Measurements from ENCODE around the gene SHLD2.
A peak's percentile ranks its signal among the peaks of the same experiment; 100 is the strongest.
"Not testable (repeated sequence)": the region's sequence is repeated elsewhere in the genome, so short reads cannot be mapped to it uniquely, and the experiment has no call there.

SHLD2 gene

GRCh38 chr10:87085537-87085936 lies 9.5 kb upstream of the SHLD2 start:
- H3K36me3 ChIP-seq (ENCODE audit: control insufficient read depth, insufficient read depth, low read length): peaks cover 21% of the 10 kb centered on the region
- peaks cover 2% of the 10 kb centered on the region for H3K4me1 ChIP-seq (ENCODE audit: control insufficient read depth, insufficient read depth, low read length, poor library complexity, severe bottlenecking)
- H3K4me3 ChIP-seq (ENCODE audit: extremely low read depth, insufficient read depth, low read length, poor library complexity, severe bottlenecking): no peak overlapping the region
- no CpG with 5 or more reads among the region's 1 CpG for WGBS, 2 experiments (ENCODE audit: insufficient coverage in 2 of 2)
- H3K9me3 ChIP-seq (ENCODE audit: control insufficient read depth, low read length): no peaks in the 10 kb centered on the region
- H3K27ac ChIP-seq (ENCODE audit: low read depth, low read length, severe bottlenecking): no peak overlapping the region

DNA sequence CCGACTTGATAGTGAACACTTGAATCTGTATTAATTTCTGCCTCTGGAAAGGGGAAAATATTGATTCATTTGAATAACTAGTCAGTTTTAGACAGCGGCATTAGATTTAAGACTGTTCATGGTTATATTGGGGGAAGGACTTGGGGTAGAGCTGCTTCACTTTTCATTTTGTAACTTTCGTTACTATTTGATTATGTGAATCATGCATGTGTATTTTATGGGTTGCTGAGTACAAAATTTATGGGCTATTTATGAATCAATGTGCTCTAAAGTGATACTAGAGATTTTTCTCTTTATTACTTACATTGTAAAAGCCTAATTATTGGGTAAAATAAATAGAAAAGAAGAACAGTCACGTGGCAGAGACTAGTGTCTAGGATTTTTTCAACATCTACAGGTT lies 5.3 kb upstream of the SHLD2 start:
- Histone ChIP-seq H3K27ac (ENCODE audit: low read depth, low read length, severe bottlenecking) (no peak overlapping the region), H3K4me3 (ENCODE audit: extremely low read depth, insufficient read depth, low read length, poor library complexity, severe bottlenecking) (no peak overlapping the region), H3K4me1 (ENCODE audit: control insufficient read depth, insufficient read depth, low read length, poor library complexity, severe bottlenecking) (peaks cover 6% of the 10 kb centered on the region), H3K9me3 (ENCODE audit: control insufficient read depth, low read length) (no peaks in the 10 kb centered on the region), H3K36me3 (ENCODE audit: control insufficient read depth, insufficient read depth, low read length) (peaks cover 17% of the 10 kb centered on the region)
- WGBS, 2 experiments (ENCODE audit: insufficient coverage in 2 of 2): 100% methylated on average over 1 to 2 of the region's 4 CpGs

DNA sequence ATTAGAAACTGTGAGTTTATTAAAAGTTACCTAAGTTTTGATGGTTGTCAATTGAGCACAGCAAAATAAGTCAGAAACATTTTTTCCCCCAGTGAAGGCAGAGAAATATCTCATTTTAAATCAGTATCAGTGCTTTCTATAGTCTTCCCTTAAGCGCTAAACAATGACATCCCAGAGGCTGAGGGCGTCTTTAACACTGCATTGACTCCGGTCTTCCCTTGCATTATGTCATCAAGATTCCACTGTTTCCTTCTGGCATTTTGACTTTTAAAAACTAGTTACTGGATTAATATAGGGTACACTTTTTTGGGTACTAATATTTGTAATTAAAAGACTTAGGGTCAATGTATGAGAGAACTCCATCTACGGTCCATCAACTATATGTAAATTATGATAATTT lies 4.2 kb upstream of the SHLD2 start:
- WGBS, 2 experiments (ENCODE audit: insufficient coverage in 2 of 2): 65 to 67% methylated on average over 1 to 3 of the region's 4 CpGs
- Histone ChIP-seq H3K9me3 (ENCODE audit: control insufficient read depth, low read length) (no peaks in the 10 kb centered on the region), H3K27ac (ENCODE audit: low read depth, low read length, severe bottlenecking) (no peak overlapping the region), H3K36me3 (ENCODE audit: control insufficient read depth, insufficient read depth, low read length) (peaks cover 17% of the 10 kb centered on the region), H3K4me3 (ENCODE audit: extremely low read depth, insufficient read depth, low read length, poor library complexity, severe bottlenecking) (no peak overlapping the region), H3K4me1 (ENCODE audit: control insufficient read depth, insufficient read depth, low read length, poor library complexity, severe bottlenecking) (peaks cover 6% of the 10 kb centered on the region)

- 13 to 44% methylated on average over 3 to 4 of the region's 7 CpGs for WGBS, 2 experiments (ENCODE audit: insufficient coverage in 2 of 2)
- H3K36me3 ChIP-seq (ENCODE audit: control insufficient read depth, insufficient read depth, low read length): peaks cover 17% of the 10 kb centered on the region
- peaks cover 6% of the 10 kb centered on the region for H3K4me1 ChIP-seq (ENCODE audit: control insufficient read depth, insufficient read depth, low read length, poor library complexity, severe bottlenecking)
- H3K9me3 ChIP-seq (ENCODE audit: control insufficient read depth, low read length): no peaks in the 10 kb centered on the region
- peak overlapping the region; percentile 63 for H3K4me3 ChIP-seq (ENCODE audit: extremely low read depth, insufficient read depth, low read length, poor library complexity, severe bottlenecking)
- peak overlapping the region; percentile 56 for H3K27ac ChIP-seq (ENCODE audit: low read depth, low read length, severe bottlenecking)
Measured at GRCh38 chr10:87092376-87092860, 2.6 kb upstream of the SHLD2 start.

DNA sequence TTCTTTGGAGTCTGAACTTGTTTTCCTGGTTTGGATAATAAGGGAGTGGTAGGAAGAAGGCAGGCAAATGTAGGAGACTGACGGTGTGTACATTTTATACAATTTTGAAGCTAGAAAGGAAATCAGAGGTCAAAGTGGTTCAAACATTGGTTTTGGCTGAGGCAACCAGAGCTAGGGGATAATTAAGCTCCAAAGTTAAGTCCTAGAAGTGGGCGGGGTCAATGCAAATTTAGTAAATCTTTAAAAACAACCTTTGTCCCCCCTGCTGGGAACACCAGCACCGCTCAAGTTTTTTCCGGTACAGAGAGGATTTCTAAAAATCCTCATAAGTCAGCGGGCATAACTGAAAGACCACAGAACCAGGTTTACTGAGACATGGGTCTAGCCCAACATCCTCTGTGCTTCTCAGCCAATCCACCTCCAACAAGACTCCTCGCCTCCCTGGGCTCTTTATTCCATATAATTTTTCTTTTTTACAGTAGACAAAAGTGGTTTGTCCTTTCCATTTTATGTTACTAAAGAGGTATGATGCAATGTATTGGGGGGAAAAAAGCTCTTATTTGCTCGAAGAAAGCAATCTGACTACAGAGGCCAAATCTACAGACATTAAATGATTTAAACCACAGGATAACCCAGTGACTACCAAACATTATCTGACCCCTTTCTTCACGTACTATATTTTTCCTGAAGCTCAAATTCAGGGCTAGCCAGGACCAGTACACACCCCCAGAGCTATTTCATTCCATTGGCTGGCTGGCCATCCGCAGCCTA lies 2.0 kb upstream of the SHLD2 start:
- peak overlapping the region; percentile 56 for H3K27ac ChIP-seq (ENCODE audit: low read depth, low read length, severe bottlenecking)
- WGBS, 2 experiments (ENCODE audit: insufficient coverage in 2 of 2): 0% methylated on average over 6 of the region's 9 CpGs

GRCh38 chr10:87093632-87094372 lies 1.2 kb upstream of the SHLD2 start:
- WGBS, 2 experiments (ENCODE audit: insufficient coverage in 2 of 2): 0% methylated on average over 16 to 24 of the region's 39 CpGs
- Histone ChIP-seq H3K4me1 (ENCODE audit: control insufficient read depth, insufficient read depth, low read length, poor library complexity, severe bottlenecking) (peaks cover 6% of the 10 kb centered on the region), H3K9me3 (ENCODE audit: control insufficient read depth, low read length) (no peaks in the 10 kb centered on the region), H3K36me3 (ENCODE audit: control insufficient read depth, insufficient read depth, low read length) (peaks cover 14% of the 10 kb centered on the region), H3K27ac (ENCODE audit: low read depth, low read length, severe bottlenecking) (peak overlapping the region; percentile 84), H3K4me3 (ENCODE audit: extremely low read depth, insufficient read depth, low read length, poor library complexity, severe bottlenecking) (peak overlapping the region; percentile 63)

More for the DNA sequence above, 2.0 kb upstream of the SHLD2 start:
- Histone ChIP-seq H3K36me3 (ENCODE audit: control insufficient read depth, insufficient read depth, low read length) (peaks cover 12% of the 10 kb centered on the region), H3K9me3 (ENCODE audit: control insufficient read depth, low read length) (no peaks in the 10 kb centered on the region), H3K4me1 (ENCODE audit: control insufficient read depth, insufficient read depth, low read length, poor library complexity, severe bottlenecking) (peaks cover 6% of the 10 kb centered on the region), H3K4me3 (ENCODE audit: extremely low read depth, insufficient read depth, low read length, poor library complexity, severe bottlenecking) (peak overlapping the region; percentile 63)

GRCh38 chr10:87095236-87095945 lies 385 bp downstream of the SHLD2 start:
- H3K4me3 ChIP-seq (ENCODE audit: extremely low read depth, insufficient read depth, low read length, poor library complexity, severe bottlenecking): peak overlapping the region; percentile 60
- WGBS, 2 experiments (ENCODE audit: insufficient coverage in 2 of 2): 3 to 5% methylated on average over 32 to 38 of the region's 60 CpGs
- H3K27ac ChIP-seq (ENCODE audit: low read depth, low read length, severe bottlenecking): peak overlapping the region; percentile 96
- peaks cover 6% of the 10 kb centered on the region for H3K4me1 ChIP-seq (ENCODE audit: control insufficient read depth, insufficient read depth, low read length, poor library complexity, severe bottlenecking)
- peaks cover 6% of the 10 kb centered on the region for H3K36me3 ChIP-seq (ENCODE audit: control insufficient read depth, insufficient read depth, low read length)
- no peaks in the 10 kb centered on the region for H3K9me3 ChIP-seq (ENCODE audit: control insufficient read depth, low read length)

GRCh38 chr10:87101996-87102395 lies 7.0 kb downstream of the SHLD2 start:
- WGBS, 2 experiments (ENCODE audit: insufficient coverage in 2 of 2): no CpG with 5 or more reads among the region's 2 CpGs

DNA sequence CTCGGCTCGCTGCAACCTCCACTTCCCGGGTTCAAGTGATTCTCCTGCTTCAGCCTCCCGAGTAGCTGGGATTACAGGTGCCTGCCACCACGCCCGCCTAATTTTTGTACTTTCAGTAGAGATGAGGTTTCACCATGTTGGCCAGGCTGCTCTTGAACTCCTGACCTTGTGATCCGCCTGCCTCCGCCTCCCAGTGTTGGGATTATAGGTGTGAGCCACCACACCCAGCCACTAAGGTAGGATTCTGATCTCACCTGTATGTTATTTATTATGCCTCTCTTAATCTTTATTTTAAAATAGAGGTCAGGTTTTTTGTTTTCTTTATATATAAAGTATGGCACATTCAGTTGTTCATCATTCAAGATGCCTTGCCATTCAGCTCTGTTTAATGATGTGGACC lies 9.7 kb downstream of the SHLD2 start:
- H3K9me3 ChIP-seq (ENCODE audit: control insufficient read depth, low read length); H3K4me3 ChIP-seq (ENCODE audit: extremely low read depth, insufficient read depth, low read length, poor library complexity, severe bottlenecking); H3K27ac ChIP-seq (ENCODE audit: low read depth, low read length, severe bottlenecking); H3K4me1 ChIP-seq (ENCODE audit: control insufficient read depth, insufficient read depth, low read length, poor library complexity, severe bottlenecking): not testable (repeated sequence)
- peaks cover 75% of the 10 kb centered on the region for H3K36me3 ChIP-seq (ENCODE audit: control insufficient read depth, insufficient read depth, low read length)
- WGBS, 2 experiments (ENCODE audit: insufficient coverage in 2 of 2): 91 to 100% methylated on average over 1 to 6 of the region's 8 CpGs

More at GRCh38 chr10:87101996-87102395, 7.0 kb downstream of the SHLD2 start:
- no peak overlapping the region for H3K4me3 ChIP-seq (ENCODE audit: extremely low read depth, insufficient read depth, low read length, poor library complexity, severe bottlenecking)
- no peak overlapping the region for H3K27ac ChIP-seq (ENCODE audit: low read depth, low read length, severe bottlenecking)
- no peaks in the 10 kb centered on the region for H3K9me3 ChIP-seq (ENCODE audit: control insufficient read depth, low read length)
- H3K36me3 ChIP-seq (ENCODE audit: control insufficient read depth, insufficient read depth, low read length): peaks cover 54% of the 10 kb centered on the region
- H3K4me1 ChIP-seq (ENCODE audit: control insufficient read depth, insufficient read depth, low read length, poor library complexity, severe bottlenecking): no peaks in the 10 kb centered on the region

DNA sequence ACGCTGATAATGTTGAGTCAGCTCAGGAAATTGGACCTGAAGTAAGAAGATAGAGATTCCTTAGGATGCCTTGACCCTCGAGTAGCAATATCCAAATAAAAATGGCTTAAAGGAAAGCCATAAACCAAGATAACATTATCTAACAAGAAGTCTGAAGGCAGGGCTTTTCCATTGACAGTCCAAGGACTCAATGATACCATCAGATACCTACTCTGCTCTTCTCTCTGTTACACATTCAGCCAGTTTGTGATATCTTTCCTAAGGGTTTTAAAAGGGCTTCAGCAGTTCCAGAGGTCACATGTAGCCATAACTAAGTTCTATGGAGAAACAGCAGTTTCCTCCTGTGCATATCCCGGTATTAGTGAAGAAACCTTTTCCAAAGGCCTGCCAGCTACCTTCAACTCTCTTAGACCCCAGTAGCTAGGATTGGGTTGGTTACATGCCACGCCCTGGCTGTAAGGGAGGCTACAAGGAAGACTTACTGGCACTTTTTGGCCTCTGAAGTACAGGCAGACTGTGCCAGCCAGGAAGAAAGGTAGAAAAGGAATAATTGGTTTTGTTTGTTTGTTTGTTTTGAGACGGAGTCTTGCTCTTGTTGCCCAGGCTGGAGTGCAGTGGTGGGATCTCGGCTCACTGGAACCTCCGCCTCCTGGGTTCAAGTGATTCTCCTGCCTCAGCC lies 10.6 kb downstream of the SHLD2 start:
- Histone ChIP-seq H3K27ac (ENCODE audit: low read depth, low read length, severe bottlenecking) (no peak overlapping the region), H3K36me3 (ENCODE audit: control insufficient read depth, insufficient read depth, low read length) (peaks cover 71% of the 10 kb centered on the region)
- WGBS, 2 experiments (ENCODE audit: insufficient coverage in 2 of 2): 92 to 94% methylated on average over 4 of the region's 7 CpGs

More for the DNA sequence above, 10.6 kb downstream of the SHLD2 start:
- H3K4me1 ChIP-seq (ENCODE audit: control insufficient read depth, insufficient read depth, low read length, poor library complexity, severe bottlenecking): no peaks in the 10 kb centered on the region
- no peak overlapping the region for H3K4me3 ChIP-seq (ENCODE audit: extremely low read depth, insufficient read depth, low read length, poor library complexity, severe bottlenecking)
- no peaks in the 10 kb centered on the region for H3K9me3 ChIP-seq (ENCODE audit: control insufficient read depth, low read length)

Data from mesodermal cell (in vitro differentiated cells).